Measurements from ENCODE around the gene MOB3B.

Gene MOB3B

GRCh38 chr9:27280860-27281259 lies 248.8 kb downstream of the MOB3B start:
- TF ChIP-seq CTCF (IDR thresholded peaks at IDR 0.05; ENCODE audit: low read depth, low read length) = no peak
- peak in 1 of 2 donors; percentile 3 for DNase-seq (ENCODE audit: low read depth in 2 of 2)
- no peak overlapping the region for H3K4me3 ChIP-seq (replicated peaks in 1 of 2; ENCODE audit: low read depth in 2 of 2, low read length in 2 of 2)

GRCh38 chr9:27280249-27280648 lies 249.4 kb downstream of the MOB3B start:
- no peak for DNase-seq (ENCODE audit: low read depth in 2 of 2)
- no peak overlapping the region for H3K4me3 ChIP-seq (replicated peaks in 1 of 2; ENCODE audit: low read depth in 2 of 2, low read length in 2 of 2)
- TF ChIP-seq CTCF (IDR thresholded peaks at IDR 0.05; ENCODE audit: low read depth, low read length) = no peak

- TF ChIP-seq CTCF (IDR thresholded peaks at IDR 0.05; ENCODE audit: low read depth, low read length) = no peak
These were observed 250.0 kb downstream of the MOB3B start for GRCh38 chr9:27279611-27280010.

GRCh38 chr9:27278374-27278773 lies 251.2 kb downstream of the MOB3B start:
- no peak for TF ChIP-seq CTCF (IDR thresholded peaks at IDR 0.05; ENCODE audit: low read depth, low read length)
- H3K4me3 ChIP-seq (replicated peaks in 1 of 2; ENCODE audit: low read depth in 2 of 2, low read length in 2 of 2) = no peak overlapping the region
- DNase-seq (ENCODE audit: low read depth in 2 of 2) = peak; percentile 7 to 33

More at GRCh38 chr9:27279611-27280010, 250.0 kb downstream of the MOB3B start:
- no peak overlapping the region for H3K4me3 ChIP-seq (replicated peaks in 1 of 2; ENCODE audit: low read depth in 2 of 2, low read length in 2 of 2)
- DNase-seq (ENCODE audit: low read depth in 2 of 2) = no peak

GRCh38 chr9:27276193-27277030 lies 253.2 kb downstream of the MOB3B start:
- peak; percentile 63 for TF ChIP-seq CTCF (IDR thresholded peaks at IDR 0.05; ENCODE audit: low read depth, low read length)
- H3K4me3 ChIP-seq (replicated peaks in 1 of 2; ENCODE audit: low read depth in 2 of 2, low read length in 2 of 2) = peak overlapping the region in 1 of 2 donors; percentile 0
- peak; percentile 74 to 81 for DNase-seq (ENCODE audit: low read depth in 2 of 2)

Measured in cardiac fibroblast (primary cell).